KMS-11 (cell line): Measurements from ENCODE around the gene ATF7.

Source experiments
- H2AFZ ChIP-seq: fragments of 200-600 bp; sonication (generic); 2 replicates; pipeline ENCODE4 v1.6.1; 2016; ENCODE audit warnings: antibody characterized with exemption, mixed run types, low read depth
- H3K27ac ChIP-seq: fragments of 200-600 bp; sonication (generic); 2 replicates; pipeline ENCODE4 v1.6.1; 2016; ENCODE audit warnings: mild to moderate bottlenecking, mixed run types
- H3K27me3 ChIP-seq: fragments of 200-600 bp; sonication (generic); 2 replicates; pipeline ENCODE4 v1.6.1; 2017; ENCODE audit warnings: mild to moderate bottlenecking, low read depth, mixed run types, moderate library complexity; ENCODE audit not compliant: insufficient read depth
- H3K36me3 ChIP-seq: fragments of 200-600 bp; sonication (generic); 2 replicates; pipeline ENCODE4 v1.6.1; 2017; ENCODE audit warnings: mild to moderate bottlenecking, mixed run types; ENCODE audit not compliant: insufficient read depth
- H3K4me1 ChIP-seq: fragments of 200-600 bp; sonication (generic); 2 replicates; pipeline ENCODE4 v1.6.1; 2016; ENCODE audit warnings: mild to moderate bottlenecking, low read depth, mixed run types; ENCODE audit not compliant: poor library complexity, severe bottlenecking
- H3K4me2 ChIP-seq: fragments of 200-600 bp; sonication (generic); 2 replicates; pipeline ENCODE4 v1.7.0; 2016; ENCODE audit warnings: mild to moderate bottlenecking, mixed run types
- H3K4me3 ChIP-seq: fragments of 200-600 bp; sonication (generic); IDR thresholded peaks from 2 replicates; pipeline ENCODE4 v1.6.1; 2017; ENCODE audit warnings: low read depth, low read length, mixed read lengths; ENCODE audit not compliant: insufficient read depth
- H3K79me2 ChIP-seq: fragments of 200-600 bp; sonication (generic); 2 replicates; pipeline ENCODE4 v1.6.1; 2016; ENCODE audit warnings: low read depth, mixed run types; ENCODE audit not compliant: insufficient read depth
- H3K9ac ChIP-seq: fragments of 200-600 bp; sonication (generic); 2 replicates; pipeline ENCODE4 v1.6.1; 2016; ENCODE audit warnings: mild to moderate bottlenecking, mixed run types
- H4K20me1 ChIP-seq: fragments of 200-600 bp; sonication (generic); 2 replicates; pipeline ENCODE4 v1.6.1; 2016; ENCODE audit warnings: mild to moderate bottlenecking, mixed run types; ENCODE audit not compliant: insufficient read depth
- TF ChIP-seq, protein P1 (sequence below): fragments of 200-600 bp; sonication (generic); conservative IDR thresholded peaks from 2 replicates; pipeline ENCODE4 v1.6.1; 2017; ENCODE audit warnings: low read depth, mild to moderate bottlenecking, antibody characterized with exemption, low read length, moderate library complexity, mixed read lengths

The ATF7 gene

DNA sequence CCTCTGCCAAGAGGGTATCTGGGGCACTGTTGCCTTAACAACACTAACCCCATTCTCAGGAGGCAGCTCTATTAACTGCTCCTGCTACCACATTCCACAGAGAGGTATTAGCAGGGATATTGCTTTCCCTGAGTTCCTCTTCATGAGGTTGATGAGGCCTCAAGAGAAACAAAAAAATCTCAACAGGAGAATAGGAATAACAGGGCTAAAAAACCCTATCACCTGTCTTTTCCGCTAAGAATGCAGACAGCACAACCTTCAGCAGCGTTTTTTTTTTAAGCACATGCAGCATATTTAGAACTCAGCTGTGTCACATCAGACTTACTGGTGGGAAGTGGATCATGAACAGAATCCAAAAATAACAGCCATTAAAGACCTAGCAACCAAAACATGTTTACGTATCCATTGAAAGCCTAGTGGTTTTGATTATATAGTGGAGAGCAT, 29.2 kb downstream of the ATF7 start:
- H3K27ac ChIP-seq: no peak overlapping the region
- no peaks in the 10 kb centered on the region for H3K36me3 ChIP-seq
- no peak overlapping the region for H2AFZ ChIP-seq
- H3K4me2 ChIP-seq: no peak overlapping the region
- peaks cover 5% of the 10 kb centered on the region; the same call in 1 of the 2 replicates for H3K79me2 ChIP-seq
- no peaks in the 10 kb centered on the region for H3K27me3 ChIP-seq
- TF ChIP-seq, protein P1, sequence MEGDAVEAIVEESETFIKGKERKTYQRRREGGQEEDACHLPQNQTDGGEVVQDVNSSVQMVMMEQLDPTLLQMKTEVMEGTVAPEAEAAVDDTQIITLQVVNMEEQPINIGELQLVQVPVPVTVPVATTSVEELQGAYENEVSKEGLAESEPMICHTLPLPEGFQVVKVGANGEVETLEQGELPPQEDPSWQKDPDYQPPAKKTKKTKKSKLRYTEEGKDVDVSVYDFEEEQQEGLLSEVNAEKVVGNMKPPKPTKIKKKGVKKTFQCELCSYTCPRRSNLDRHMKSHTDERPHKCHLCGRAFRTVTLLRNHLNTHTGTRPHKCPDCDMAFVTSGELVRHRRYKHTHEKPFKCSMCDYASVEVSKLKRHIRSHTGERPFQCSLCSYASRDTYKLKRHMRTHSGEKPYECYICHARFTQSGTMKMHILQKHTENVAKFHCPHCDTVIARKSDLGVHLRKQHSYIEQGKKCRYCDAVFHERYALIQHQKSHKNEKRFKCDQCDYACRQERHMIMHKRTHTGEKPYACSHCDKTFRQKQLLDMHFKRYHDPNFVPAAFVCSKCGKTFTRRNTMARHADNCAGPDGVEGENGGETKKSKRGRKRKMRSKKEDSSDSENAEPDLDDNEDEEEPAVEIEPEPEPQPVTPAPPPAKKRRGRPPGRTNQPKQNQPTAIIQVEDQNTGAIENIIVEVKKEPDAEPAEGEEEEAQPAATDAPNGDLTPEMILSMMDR: no peak
- peaks cover 8% of the 10 kb centered on the region for H3K4me1 ChIP-seq
- no peak overlapping the region for H3K4me3 ChIP-seq
- H3K9ac ChIP-seq: no peak overlapping the region
- no peaks in the 10 kb centered on the region for H4K20me1 ChIP-seq

DNA sequence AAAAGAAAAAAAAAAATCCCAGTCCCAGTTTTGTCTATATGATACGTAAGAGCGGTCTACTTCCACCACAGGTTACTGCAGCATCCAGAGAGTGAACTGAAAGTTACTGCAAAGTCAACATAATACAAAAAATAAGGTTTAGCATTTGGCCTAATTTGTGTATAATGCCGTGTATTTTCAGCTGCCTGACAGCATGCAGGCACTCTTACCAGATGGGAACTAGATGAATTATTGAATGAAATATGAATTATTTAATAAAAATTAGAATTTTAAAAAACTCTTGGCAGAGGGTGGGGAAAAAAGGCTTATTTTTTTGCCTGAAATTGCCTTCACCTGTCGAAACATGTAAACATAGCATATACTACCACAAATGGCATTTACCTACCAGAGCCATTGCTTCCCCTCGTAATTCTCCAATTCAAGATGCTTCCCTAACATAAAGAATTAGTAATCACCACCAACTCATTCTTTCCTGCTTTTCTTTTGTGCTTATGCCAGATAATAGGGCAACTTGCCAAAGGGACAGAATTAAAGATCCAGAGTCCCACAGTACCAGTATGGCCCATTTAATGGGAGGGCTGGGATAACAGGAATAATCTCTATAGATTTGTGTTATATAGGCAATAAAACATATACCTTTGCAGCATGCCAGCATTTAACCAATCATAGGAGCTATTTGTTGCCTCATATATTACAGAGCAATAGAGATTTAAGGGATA, 31.1 kb downstream of the ATF7 start:
- no peak overlapping the region for H3K4me3 ChIP-seq
- no peak overlapping the region for H3K9ac ChIP-seq
- 0 out of 2 replicates have a peak, but pooled peaks cover 1% of the 10 kb centered on the region for H3K79me2 ChIP-seq
- H2AFZ ChIP-seq: no peak overlapping the region
- no peaks in the 10 kb centered on the region for H3K27me3 ChIP-seq
- TF ChIP-seq, protein P1: no peak
- H3K36me3 ChIP-seq: no peaks in the 10 kb centered on the region
- no peaks in the 10 kb centered on the region for H4K20me1 ChIP-seq
- H3K4me1 ChIP-seq: peaks cover 8% of the 10 kb centered on the region
- H3K4me2 ChIP-seq: no peak overlapping the region
- no peak overlapping the region for H3K27ac ChIP-seq

GRCh38 chr12:53593707-53594106, 32.5 kb downstream of the ATF7 start:
- H3K9ac ChIP-seq: no peak overlapping the region
- H3K27ac ChIP-seq: no peak overlapping the region
- peaks cover 8% of the 10 kb centered on the region for H3K4me1 ChIP-seq

DNA sequence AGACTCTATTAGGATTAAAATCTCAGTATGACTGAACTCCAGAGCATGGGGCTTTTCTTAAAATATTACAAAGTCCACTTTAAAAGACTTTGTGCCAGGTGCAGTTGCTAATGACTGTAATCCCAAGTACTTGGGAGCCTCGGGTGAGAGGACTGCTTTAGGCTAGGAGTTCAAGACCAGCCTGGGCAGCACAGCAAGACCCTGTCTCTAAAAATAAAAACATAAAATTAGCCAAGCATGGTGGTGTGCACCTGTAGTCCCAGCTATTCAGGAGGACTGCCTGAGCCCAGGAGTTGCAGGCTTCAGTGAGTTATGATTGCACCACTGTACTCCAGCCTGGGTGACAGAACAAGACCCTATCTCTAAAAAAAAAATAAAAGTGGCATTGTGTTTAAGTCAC, 33.2 kb downstream of the ATF7 start:
- no peaks in the 10 kb centered on the region for H3K79me2 ChIP-seq
- no peaks in the 10 kb centered on the region for H4K20me1 ChIP-seq
- TF ChIP-seq, protein P1: no peak
- H3K4me1 ChIP-seq: peaks cover 12% of the 10 kb centered on the region
- H2AFZ ChIP-seq: no peak overlapping the region
- no peak overlapping the region for H3K9ac ChIP-seq
- no peaks in the 10 kb centered on the region for H3K36me3 ChIP-seq
- no peaks in the 10 kb centered on the region for H3K27me3 ChIP-seq
- H3K4me3 ChIP-seq: no peak overlapping the region
- H3K27ac ChIP-seq: no peak overlapping the region
- no peak overlapping the region for H3K4me2 ChIP-seq

More at GRCh38 chr12:53593707-53594106, 32.5 kb downstream of the ATF7 start:
- Histone ChIP-seq H3K27me3 (no peaks in the 10 kb centered on the region), H3K4me3 (no peak overlapping the region), H4K20me1 (no peaks in the 10 kb centered on the region), H3K4me2 (no peak overlapping the region), H3K36me3 (no peaks in the 10 kb centered on the region), H2AFZ (no peak overlapping the region), H3K79me2 (no peaks in the 10 kb centered on the region)
- TF ChIP-seq, protein P1: no peak
